Measurements from ENCODE around the gene ZNF33B.
"Not testable (repeated sequence)": the region's sequence is repeated elsewhere in the genome, so short reads cannot be mapped to it uniquely, and the experiment has no call there.

The ZNF33B gene

GRCh38 chr10:42638055-42638820 is at the start of gene ZNF33B:
Gene ZNF33B, minus strand, starts transcription at chr10:42638570. Its CDS starts 1,642 bp downstream, at chr10:42636928.
- peak; percentile 97 for DNase-seq

- DNase-seq = no peak
These were observed 46.1 kb upstream of the ZNF33B start for GRCh38 chr10:42684517-42684916.

GRCh38 chr10:42680267-42680666 is 41.9 kb upstream of the ZNF33B start:
- no peak for DNase-seq

DNA sequence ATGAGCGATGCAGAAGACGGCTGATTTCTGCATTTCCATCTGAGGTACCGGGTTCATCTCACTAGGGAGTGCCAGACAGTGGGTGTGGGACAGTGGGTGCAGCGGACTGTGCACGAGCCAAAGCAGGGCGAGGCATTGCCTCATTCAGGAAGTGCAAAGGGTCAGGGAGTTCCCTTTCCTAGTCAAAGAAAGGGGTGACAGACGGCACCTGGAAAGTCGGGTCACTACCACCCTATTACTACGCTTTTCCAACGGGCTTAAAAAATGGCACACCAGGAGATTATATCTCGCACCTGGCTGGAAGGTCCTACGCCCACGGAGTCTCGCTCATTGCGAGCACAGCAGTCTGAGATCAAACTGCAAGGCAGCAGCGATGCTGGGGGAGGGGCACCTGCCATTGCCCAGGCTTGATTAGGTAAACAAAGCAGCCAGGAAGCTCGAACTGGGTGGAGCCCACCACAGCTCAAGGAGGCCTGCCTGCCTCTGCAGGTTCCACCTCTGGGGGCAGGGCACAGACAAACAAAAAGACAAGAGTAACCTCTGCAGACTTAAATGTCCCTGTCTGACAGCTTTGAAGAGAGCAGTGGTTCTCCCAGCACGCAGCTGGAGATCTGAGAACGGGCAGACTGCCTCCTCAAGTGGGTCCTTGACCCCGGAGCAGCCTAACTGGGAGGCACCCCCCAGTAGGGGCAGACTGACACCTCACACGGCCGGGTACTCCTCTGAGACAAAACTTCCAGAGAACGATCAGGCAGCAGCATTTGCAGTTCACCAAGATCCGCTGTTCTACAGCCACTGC is 27.0 kb upstream of the ZNF33B start:
- not testable (repeated sequence) for DNase-seq

DNA sequence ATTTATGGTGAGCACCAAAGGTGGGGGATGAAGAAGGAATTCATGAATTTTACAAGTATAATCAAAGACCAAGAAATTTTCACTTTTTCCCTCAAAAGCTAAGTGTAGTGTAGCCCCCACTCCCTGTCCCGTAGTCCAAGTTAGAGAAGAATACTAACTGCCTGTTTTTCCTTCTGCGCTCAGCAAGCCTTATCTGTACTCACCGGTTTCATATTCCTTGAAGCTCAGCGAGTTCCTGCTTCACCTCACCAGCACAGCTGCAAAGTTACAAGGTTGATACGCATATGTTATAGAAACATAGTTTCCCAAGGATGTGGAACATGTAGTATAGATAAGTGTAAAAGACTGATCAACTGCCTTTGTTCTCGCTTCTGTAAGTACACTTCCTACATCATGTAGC is 16.0 kb upstream of the ZNF33B start:
- no peak for DNase-seq

DNA sequence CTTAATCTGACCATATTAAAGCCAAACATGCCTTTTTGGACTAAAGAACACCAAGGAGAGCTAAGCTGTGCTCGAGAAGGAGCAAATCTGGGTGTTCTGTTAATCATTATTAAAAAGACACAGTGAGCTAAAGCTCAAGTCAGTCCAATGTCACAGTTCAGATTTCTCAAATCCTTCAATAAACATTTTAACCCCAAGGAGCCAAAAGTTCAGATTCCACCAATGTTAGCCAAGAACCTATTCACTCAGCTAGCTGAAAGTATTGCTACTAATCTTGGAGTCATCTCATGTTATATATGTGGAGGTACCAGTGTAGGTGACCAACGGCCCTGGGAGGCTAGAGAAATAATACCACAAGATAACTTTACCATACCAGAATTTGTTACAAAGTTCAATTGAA is 14.5 kb upstream of the ZNF33B start:
- no peak for DNase-seq

DNA sequence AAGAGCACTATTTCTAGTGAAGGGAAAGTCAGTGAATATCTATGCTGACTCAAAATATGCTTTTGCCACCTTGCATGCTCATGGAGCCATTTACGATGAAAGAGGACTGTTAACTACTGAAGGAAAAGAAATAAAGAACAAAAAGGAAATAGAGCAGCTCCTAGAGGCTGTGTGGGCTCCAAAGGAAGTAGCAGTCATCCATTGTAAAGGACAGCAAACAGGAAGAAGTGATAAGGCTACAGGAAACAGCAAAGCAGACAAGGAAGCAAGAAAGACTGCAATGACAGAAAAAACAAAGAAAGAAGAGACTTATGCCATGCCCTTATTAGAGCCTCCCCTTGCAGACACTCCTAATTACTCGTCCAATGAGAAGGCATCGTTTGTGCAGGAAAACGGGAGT is 12.0 kb upstream of the ZNF33B start:
- no peak for DNase-seq

DNA sequence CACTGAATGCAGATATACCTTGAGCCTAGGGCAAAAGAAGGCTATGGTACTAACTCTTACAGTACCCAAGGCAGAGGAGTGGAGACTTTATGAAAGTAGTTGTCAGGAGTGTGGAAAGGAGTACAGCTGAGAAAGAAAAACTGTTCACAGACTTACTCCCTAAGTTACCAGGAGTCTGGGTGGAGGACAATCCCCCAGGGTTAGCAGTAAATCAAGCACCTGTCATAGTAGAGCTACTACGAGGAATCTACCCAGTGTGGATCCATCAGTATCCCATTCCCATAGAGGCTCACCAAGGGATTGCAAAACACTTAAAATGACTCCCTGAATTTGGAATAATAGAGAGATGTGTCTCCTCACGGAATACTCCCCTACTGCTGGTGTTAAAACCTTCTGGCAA is 10.1 kb upstream of the ZNF33B start:
- DNase-seq = no peak

DNA sequence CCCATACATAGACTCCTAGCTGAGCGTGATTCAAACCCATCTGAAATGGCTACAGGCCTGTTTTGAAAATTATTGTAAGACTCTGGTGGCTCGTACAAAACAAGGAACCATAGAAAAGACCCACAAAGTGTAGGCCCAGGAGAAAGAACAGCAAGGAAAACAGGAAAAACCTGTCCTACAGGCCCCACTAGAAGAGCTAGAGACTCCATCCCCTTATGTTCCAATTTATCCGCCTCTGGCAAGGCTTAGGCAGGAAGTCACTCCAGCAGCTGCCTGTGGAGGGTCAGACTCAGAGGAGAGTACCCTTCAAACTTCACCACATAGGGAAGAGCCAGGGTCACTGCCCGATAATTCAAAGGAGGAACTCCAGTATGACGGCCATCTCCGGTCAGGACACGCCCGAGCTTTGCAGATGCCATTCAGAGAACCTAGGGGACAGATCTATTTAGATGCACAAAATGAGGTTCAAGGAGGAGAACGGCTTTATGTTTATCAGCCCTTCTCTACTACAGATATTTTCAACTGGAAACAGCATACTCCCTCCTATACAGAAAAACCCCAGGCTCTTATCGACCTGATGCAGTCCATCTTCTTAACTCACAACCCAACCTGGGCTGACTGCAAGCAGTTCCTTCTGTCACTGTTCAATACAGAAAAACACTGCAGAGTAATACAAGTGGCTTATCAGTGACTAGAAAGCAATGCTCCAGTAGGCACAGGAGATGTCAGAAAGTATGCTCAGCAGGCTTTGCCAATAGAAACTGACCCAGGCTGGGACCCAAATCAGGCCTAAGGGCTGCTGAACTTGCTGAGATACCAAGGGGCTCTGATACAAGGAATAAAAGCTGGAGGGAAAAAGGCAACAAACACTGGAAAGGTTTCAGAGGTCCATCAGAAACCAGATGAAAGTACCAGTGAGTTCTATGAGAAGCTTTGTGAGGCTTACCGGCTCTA is 8.6 kb upstream of the ZNF33B start:
- no peak for DNase-seq

DNA sequence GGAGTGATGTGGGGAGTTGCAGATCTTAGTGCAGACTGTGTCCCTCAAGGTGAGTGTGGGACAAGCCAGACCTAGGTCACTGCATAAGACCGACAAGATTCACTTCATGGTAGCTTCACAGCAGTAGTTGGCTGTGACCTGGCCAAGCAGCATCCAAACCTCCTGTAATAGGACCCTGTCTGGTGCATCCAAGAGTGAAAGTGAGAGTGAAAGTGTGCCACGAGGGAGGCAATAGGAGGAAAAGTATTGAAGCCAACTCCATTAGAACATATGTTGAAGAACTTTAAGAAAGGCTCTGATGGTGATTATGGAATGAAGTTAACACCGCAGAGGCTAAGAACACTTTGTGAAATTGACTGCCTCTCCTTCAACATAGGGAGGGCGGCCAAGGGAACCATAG is 7.8 kb upstream of the ZNF33B start:
- no peak for DNase-seq

GRCh38 chr10:42645516-42645915 is 7.1 kb upstream of the ZNF33B start:
- no peak for DNase-seq

DNA sequence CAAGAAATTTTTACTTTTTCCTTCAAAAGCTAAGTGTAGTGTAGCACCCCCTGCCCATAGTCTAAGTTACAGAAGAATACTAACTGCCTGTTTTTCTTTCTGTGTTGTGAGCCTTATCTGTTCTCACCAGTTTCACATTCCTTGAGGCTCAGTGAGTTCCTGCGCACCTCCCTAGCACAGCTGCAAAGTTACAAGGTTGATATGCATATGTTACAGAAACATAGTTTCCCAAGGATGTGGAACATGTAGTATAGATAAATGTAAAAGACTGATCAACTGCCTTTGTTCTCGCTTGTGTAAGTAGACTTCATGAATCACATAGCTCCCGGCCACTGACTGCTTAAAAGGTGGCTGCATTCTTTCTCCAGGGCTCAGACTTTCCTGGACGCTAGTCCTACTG is 6.7 kb upstream of the ZNF33B start:
- no peak for DNase-seq

DNA sequence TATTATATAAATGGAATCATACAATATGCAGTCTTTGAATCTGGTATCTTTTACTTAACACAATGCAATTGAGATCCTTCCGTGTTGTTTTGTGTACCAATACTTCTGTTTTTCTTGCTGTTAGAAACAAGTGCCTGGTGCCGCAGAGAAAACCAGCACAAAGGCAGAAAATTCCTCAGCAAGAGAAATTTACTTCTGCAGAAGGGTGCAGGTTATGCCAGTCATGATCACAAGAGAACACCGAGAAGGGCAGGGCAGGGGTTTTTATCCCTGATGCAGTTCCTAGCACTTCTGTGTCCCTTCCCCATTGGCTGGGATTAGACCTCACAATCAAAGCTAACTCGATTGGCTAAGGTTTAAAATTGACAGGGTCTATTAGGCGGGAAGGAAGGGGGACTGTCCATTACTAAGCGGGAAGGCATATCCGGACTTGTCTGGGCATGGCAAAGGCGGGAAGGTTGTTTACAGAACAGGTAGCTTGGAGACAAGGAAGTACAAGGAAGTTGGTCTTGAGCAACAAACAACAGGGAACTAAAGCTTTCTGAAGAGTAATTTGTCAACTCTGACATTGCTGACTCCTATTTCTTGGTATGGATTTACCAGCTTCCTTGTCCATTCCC is 2.4 kb upstream of the ZNF33B start:
- no peak for DNase-seq

DNA sequence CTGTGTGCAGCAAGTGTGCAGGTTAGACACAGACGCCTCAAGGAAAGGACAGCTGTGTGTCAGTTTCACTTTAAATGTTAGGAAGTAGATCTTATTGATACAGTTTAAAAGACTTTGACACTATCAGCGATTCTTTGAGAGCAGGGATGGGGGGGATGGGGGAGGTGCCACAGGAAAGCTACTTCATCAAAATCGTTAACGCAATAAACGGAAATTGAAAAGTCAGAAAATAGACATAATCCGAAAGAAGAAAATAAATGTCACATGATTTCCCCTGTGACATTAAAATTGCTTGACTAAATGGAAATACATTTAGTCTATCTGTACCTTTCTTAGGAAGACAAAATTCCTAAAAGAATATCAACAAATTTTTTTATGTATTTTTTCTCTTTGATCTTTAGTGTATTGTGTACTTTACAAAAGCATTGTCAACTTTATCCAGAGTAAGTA is 476 bp upstream of the ZNF33B start:
- peak; percentile 63 for DNase-seq

DNA sequence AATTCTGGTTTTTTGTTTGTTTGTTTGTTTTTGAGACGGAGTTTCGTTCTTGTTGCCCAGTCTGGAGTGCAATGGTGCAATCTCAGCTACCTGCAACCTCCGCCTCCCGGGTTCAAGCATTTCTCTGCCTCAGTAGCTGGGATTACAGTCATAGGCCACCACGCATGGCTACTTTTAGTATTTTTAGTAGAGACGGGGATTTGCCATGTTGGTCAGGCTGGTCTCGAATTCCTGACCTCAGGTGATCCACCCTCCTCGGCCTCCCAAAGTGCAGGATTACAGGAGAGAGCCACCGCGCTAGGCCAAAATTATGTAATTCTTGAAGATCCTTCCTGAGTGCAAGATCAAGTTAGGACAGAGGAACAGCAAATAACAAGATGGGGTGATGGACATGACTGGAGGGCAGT is 719 bp downstream of the ZNF33B start:
- no peak for DNase-seq

- no peak for DNase-seq
These were observed 1.2 kb downstream of the ZNF33B start for GRCh38 chr10:42637142-42637541.

DNA sequence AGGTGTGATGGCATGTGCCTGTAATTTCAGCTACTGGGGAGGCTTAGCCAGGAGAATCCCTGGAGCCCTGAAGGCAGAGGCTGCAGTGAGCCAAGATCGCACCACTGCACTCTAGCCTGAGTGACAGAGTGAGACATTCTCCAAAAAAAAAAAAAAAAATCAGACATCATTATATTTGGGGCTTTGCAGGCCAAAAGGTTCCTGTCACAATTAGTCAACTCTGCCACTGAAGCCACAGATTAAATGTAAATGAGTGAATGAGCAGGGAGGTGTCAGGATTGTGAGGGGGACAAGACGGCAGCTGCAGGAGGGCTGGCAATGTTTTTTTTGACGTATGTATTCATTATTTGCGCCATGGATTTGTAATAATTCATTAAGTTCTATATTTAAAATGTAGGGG is 3.3 kb downstream of the ZNF33B start:
- no peak for DNase-seq

DNA sequence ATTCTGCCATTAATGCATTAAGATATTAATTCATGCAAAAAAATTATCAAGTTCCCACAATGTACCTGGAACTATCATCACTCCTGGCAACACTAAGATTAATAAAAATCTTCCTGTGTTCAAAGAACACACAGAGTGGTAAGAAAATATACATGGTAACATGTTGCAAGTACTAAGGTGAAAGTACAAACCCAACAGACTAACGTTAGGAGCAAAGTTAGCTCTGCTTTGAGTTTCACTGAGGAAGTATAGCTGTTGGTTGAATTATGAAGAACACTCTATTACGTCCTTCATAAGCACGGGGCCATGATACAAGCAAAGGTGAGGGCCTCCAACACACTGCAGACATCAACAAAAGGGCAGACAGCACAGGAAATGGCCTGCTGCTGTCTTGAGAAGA is 5.8 kb downstream of the ZNF33B start:
- DNase-seq = no peak

GRCh38 chr10:42630537-42631134 is 7.7 kb downstream of the ZNF33B start:
- DNase-seq = no peak

DNA sequence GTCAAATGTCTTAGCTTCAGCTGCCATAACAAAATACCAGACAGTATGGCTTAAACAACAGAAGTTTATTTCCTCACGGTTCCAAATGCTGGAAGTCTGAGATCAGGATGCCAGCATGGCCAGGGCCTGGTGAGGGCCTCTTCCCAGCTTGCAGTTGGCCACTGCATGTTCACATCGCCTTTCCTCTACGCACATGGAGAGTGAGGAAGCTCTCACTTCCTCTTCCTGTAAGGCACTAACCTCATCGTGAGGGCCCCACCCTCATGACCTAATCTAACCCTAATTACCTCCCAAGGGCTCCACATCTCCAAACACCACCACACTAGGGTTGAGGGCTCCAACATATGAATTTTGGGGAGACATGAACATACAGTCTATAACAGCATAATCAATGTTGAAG is 14.4 kb downstream of the ZNF33B start:
- no peak for DNase-seq

GRCh38 chr10:42618424-42618823 is 19.9 kb downstream of the ZNF33B start:
- no peak for DNase-seq

DNA sequence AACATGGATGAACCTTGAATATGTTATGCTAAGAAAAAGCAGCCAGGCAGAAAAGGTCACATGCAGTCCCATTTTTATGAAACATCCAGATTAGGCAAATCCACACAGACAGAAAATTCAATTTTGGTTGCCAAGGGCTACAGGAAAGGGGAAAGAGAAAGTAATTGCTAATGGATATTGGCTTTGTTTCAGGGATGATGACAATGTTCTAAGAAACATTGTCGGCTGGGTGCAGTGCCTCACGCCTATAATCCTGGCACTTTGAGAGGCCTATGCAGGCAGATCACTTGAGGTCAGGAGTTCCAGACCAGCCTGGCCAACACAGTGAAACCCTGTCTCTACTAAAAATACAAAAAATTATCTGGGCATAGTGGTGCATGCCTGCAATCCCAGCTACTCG is 23.0 kb downstream of the ZNF33B start:
- DNase-seq = no peak

Measured in CD4-positive, alpha-beta T cell treated with Interleukin-6 for 4 hours (primary cell).